ENCODE data around the gene CCR8.

DNA sequence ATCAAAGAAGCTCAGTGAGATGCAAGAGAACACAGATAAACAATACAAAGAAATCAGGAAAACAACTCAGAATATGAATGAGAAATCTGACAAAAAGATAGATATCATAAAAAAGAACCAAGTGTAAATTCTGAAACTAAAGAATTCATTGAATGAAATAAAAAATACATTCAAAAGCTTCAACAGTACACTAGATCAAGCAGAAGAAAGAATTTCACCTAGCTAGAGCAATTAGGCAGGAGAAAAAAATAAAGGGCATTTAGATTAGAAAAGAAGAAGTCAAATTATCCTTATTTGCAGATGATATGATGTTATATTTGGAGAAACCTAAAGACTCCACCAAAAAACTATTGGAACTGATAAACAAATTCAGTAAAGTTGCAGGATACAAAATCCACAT is 30.2 kb upstream of the CCR8 start:
- TF ChIP-seq, protein P1, sequence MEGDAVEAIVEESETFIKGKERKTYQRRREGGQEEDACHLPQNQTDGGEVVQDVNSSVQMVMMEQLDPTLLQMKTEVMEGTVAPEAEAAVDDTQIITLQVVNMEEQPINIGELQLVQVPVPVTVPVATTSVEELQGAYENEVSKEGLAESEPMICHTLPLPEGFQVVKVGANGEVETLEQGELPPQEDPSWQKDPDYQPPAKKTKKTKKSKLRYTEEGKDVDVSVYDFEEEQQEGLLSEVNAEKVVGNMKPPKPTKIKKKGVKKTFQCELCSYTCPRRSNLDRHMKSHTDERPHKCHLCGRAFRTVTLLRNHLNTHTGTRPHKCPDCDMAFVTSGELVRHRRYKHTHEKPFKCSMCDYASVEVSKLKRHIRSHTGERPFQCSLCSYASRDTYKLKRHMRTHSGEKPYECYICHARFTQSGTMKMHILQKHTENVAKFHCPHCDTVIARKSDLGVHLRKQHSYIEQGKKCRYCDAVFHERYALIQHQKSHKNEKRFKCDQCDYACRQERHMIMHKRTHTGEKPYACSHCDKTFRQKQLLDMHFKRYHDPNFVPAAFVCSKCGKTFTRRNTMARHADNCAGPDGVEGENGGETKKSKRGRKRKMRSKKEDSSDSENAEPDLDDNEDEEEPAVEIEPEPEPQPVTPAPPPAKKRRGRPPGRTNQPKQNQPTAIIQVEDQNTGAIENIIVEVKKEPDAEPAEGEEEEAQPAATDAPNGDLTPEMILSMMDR (IDR thresholded peaks at IDR 0.05; ENCODE audit: insufficient read depth, low read length): no peak
- TF ChIP-seq POLR2AphosphoS5 (IDR thresholded peaks at IDR 0.05; ENCODE audit: low read depth) (no peak), GABPA (IDR thresholded peaks at IDR 0.05; ENCODE audit: low read depth) (no peak)
